OCI-LY1 (cell line): ENCODE data around the gene KCNH1.

Experiments used
- CTCF ChIP-seq: fragments of 200-600 bp; sonication (generic), shearing (Covaris generic); IDR thresholded peaks from 2 replicates; pipeline ENCODE4 v1.5.1; 2017; ENCODE audit warnings: mild to moderate bottlenecking, antibody characterized with exemption, low read length, moderate library complexity, mixed read lengths
- EZH2 ChIP-seq: fragments of 200-600 bp; sonication (generic), shearing (Covaris generic); IDR thresholded peaks from 2 replicates; pipeline ENCODE4 v1.8.0; 2017; ENCODE audit warnings: borderline replicate concordance, mixed run types, mild to moderate bottlenecking, antibody characterized with exemption, low read length, moderate library complexity, mixed read lengths

- no peak for TF ChIP-seq EZH2
- TF ChIP-seq CTCF = no peak
Measured at GRCh38 chr1:210989905-210990304, 144.0 kb downstream of the KCNH1 start.
